ENCODE results near the gene GID4.
A peak's percentile ranks its signal among the peaks of the same experiment; 100 is the strongest.

DNA sequence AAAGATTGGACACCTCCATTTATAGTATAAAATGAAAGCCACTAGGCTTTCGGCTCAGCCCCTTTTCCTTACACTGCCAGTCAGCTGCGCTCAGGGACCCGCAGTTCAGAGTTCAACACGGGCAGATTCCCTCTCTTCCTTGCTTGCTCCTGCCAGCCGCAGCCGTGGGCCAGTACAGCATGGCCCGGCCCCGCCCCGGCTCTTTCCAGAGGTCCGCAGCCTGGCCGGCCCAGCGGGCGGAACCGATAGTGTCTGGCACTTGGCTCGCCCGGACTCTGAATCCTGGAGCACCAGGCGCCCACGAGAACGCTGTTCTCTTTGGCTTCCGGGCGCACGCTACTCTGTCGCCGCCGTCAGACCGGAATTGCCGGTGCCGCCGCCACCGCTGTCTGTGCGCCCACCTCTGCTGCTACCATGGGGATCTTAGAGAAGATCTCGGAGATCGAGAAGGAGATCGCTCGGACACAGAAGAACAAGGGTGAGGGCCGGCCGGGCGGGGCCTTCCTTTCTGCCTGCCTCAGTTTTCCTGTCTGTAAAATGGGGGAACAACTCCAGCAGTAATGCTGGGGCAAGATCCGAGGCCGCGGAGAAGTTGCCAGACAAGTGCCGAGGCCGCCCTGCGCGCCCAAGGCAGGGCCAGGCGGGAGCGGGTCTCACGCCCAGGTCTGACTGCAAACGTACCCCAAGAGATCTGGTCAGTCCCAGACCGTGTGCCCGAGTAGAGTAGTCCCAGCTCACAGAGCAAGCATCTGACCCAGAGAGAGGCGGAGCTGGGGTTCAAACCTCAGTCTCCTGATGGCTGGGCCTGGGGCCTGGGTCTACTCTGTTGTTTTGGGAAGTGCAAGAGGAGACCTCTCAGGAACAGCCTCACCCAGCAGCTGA is 48.6 kb downstream of the GID4 start, which contains the start of gene DRG2:
- TF ChIP-seq, protein P1, sequence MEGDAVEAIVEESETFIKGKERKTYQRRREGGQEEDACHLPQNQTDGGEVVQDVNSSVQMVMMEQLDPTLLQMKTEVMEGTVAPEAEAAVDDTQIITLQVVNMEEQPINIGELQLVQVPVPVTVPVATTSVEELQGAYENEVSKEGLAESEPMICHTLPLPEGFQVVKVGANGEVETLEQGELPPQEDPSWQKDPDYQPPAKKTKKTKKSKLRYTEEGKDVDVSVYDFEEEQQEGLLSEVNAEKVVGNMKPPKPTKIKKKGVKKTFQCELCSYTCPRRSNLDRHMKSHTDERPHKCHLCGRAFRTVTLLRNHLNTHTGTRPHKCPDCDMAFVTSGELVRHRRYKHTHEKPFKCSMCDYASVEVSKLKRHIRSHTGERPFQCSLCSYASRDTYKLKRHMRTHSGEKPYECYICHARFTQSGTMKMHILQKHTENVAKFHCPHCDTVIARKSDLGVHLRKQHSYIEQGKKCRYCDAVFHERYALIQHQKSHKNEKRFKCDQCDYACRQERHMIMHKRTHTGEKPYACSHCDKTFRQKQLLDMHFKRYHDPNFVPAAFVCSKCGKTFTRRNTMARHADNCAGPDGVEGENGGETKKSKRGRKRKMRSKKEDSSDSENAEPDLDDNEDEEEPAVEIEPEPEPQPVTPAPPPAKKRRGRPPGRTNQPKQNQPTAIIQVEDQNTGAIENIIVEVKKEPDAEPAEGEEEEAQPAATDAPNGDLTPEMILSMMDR (IDR thresholded peaks at IDR 0.05), result peak in 2 of 7 experiments; percentile 27 to 41
- TF ChIP-seq POLR2A (IDR thresholded peaks at IDR 0.05), result peak in 2 of 3 donors; percentile 73 to 87

All from body of pancreas (tissue), 4 donors.